CD14-positive monocyte (primary cell): ENCODE data around the gene TAF5L. TPM values are rescaled to one million over a fixed set of nuclear protein-coding genes. Genes with fewer than 3 reads are reported as not detected.

ENCODE experiments used
- DNase-seq, 3 donors: peaks; one replicate each; pipeline ENCODE4 v3.0.0-alpha.2; 2011 to 2022
- H2AFZ ChIP-seq: 2 replicates; pipeline ENCODE4 v1.6.0; 2012; ENCODE audit warnings: mild to moderate bottlenecking, low read depth, low read length, inconsistent platforms; ENCODE audit not compliant: insufficient read depth, poor library complexity, severe bottlenecking
- H3K27ac ChIP-seq, 2 donors: 1 replicate in 1 of 2; 2 replicates in 1 of 2; pipeline ENCODE4 v1.5.1; 2012 to 2013; ENCODE audit warnings: low read length in 2 of 2, control low read depth in 1 of 2, inconsistent platforms in 1 of 2, low read depth in 1 of 2, mild to moderate bottlenecking in 1 of 2
- H3K27me3 ChIP-seq, 2 donors: one replicate each; pipeline versions ENCODE4 v1.6.0 to v1.6.1; 2011 to 2013; ENCODE audit warnings: low read length in 2 of 2; ENCODE audit not compliant: control insufficient read depth in 2 of 2, insufficient read depth in 2 of 2
- H3K36me3 ChIP-seq, 2 donors: replicated peaks in 1 of 2; 1 replicate in 1 of 2; 2 replicates in 1 of 2; pipeline versions ENCODE4 v1.5.1 to v1.6.1; 2012 to 2013; ENCODE audit warnings: low read length in 2 of 2, control low read depth in 1 of 2, inconsistent platforms in 1 of 2, mild to moderate bottlenecking in 1 of 2; ENCODE audit not compliant: insufficient read depth in 2 of 2, control insufficient read depth in 1 of 2
- H3K4me1 ChIP-seq, 2 donors: 1 replicate in 1 of 2; 2 replicates in 1 of 2; pipeline versions ENCODE4 v1.5.1 to v1.6.1; 2012 to 2013; ENCODE audit warnings: low read length in 2 of 2, control low read depth in 1 of 2, inconsistent platforms in 1 of 2, mild to moderate bottlenecking in 1 of 2, moderate library complexity in 1 of 2; ENCODE audit not compliant: insufficient read depth in 2 of 2, control insufficient read depth in 1 of 2
- H3K4me2 ChIP-seq: replicated peaks from 2 replicates; pipeline ENCODE3; 2012; ENCODE audit warnings: low read length, moderate library complexity, mild to moderate bottlenecking; ENCODE audit not compliant: poor library complexity, severe bottlenecking; ENCODE audit errors: extremely low read depth
- H3K4me3 ChIP-seq, 3 experiments: fragments of 200-600 bp in 1 of 3; sonication (generic) in 1 of 3; replicated peaks in 1 of 3; 1 replicate in 2 of 3; 2 replicates in 1 of 3; pipeline ENCODE4 v1.5.1; 2011 to 2013; ENCODE audit warnings: low read length in 3 of 3, mild to moderate bottlenecking in 3 of 3, control low read depth in 2 of 3, low read depth in 2 of 3, inconsistent platforms in 1 of 3, moderate library complexity in 1 of 3
- H3K79me2 ChIP-seq: 2 replicates; pipeline ENCODE4 v1.6.0; 2012; ENCODE audit warnings: mild to moderate bottlenecking, control low read depth, inconsistent platforms, low read length, moderate library complexity; ENCODE audit not compliant: insufficient read depth
- H3K9ac ChIP-seq: 2 replicates; pipeline ENCODE4 v1.6.0; 2017; ENCODE audit warnings: low read length, mild to moderate bottlenecking; ENCODE audit not compliant: insufficient read depth, poor library complexity, severe bottlenecking
- H3K9me3 ChIP-seq, 2 donors: replicated peaks in 1 of 2; 1 replicate in 1 of 2; 2 replicates in 1 of 2; pipeline versions ENCODE4 v1.5.1 to v1.6.1; 2012 to 2013; ENCODE audit warnings: low read length in 2 of 2, control low read depth in 1 of 2; ENCODE audit not compliant: control insufficient read depth in 1 of 2, insufficient read depth in 1 of 2
- H4K20me1 ChIP-seq: 2 replicates; pipeline ENCODE4 v1.6.0; 2012; ENCODE audit warnings: mild to moderate bottlenecking, low read length, control low read depth, moderate library complexity; ENCODE audit not compliant: insufficient read depth
- H3K27ac Mint-ChIP-seq, 7 donors: one replicate each; pipeline ENCODE4 v1.8.0; 2020; ENCODE audit warnings: mild to moderate bottlenecking in 7 of 7, mixed read lengths in 7 of 7, moderate library complexity in 6 of 7, inconsistent platforms in 2 of 7
- H3K27me3 Mint-ChIP-seq, 3 donors: one replicate each; pipeline ENCODE4 v1.8.0; 2021 to 2022; ENCODE audit warnings: low read depth in 3 of 3, mild to moderate bottlenecking in 3 of 3, mixed read lengths in 3 of 3, moderate library complexity in 3 of 3, inconsistent platforms in 1 of 3
- H3K36me3 Mint-ChIP-seq, 2 donors: one replicate each; pipeline ENCODE4 v1.8.0; 2020; ENCODE audit warnings: mixed read lengths in 2 of 2, inconsistent platforms in 1 of 2, mild to moderate bottlenecking in 1 of 2
- H3K4me1 Mint-ChIP-seq: one replicate; pipeline ENCODE4 v1.8.0; 2020; ENCODE audit warnings: mild to moderate bottlenecking, mixed read lengths
- H3K4me3 Mint-ChIP-seq, 2 donors: one replicate each; pipeline ENCODE4 v1.8.0; 2020; ENCODE audit warnings: mild to moderate bottlenecking in 2 of 2, mixed read lengths in 2 of 2, moderate library complexity in 1 of 2
- H3K9me3 Mint-ChIP-seq, 7 donors: one replicate each; pipeline ENCODE4 v1.8.0; 2020 to 2022; ENCODE audit warnings: mixed read lengths in 7 of 7, mild to moderate bottlenecking in 6 of 7, moderate library complexity in 6 of 7, inconsistent platforms in 2 of 7
- WGBS: methylation state at CpG from one replicate; pipeline ENCODE4 v1.1.5; 2013; ENCODE audit warnings: missing lambda C conversion rate; ENCODE audit not compliant: insufficient coverage; 5-methylcytosine and 5-hydroxymethylcytosine counted together
- intact Hi-C, 2 donors: fragments of 100-400 bp; cut with micrococcal nuclease; formaldehyde crosslinking; loops; one replicate each; pipeline versions ENCODE4 v1.15.0 to v1.15.1; 2023
- polyA minus RNA-seq: library from RNA; depleted of rRNA, polyadenylated mRNA; stranded (reverse); fragments of >200 nt; gene quantifications from 2 replicates; pipeline ENCODE4 v1.2.3, GENCODE V29; 2012
- polyA plus RNA-seq, 3 donors: library from polyadenylated mRNA; depleted of rRNA in 1 of 3; unstranded in 2 of 3; stranded (reverse) in 1 of 3; fragments of 300-500 nt in 2 of 3; fragments of >200 nt in 1 of 3; fragmentation: Illumina TruSeq in 2 of 3; gene quantifications; 1 replicate in 2 of 3; 2 replicates in 1 of 3; pipeline ENCODE4 v1.2.3, GENCODE V29; 2012 to 2021
- total RNA-seq, 12 experiments: library from RNA in 1 of 12; stranded (reverse) in 1 of 12; fragments of 120-200 nt in 1 of 12; gene quantifications; one replicate each; pipeline ENCODE4 v1.2.4 and lab custom pipeline; 2013 to 2026; ENCODE audit warnings: mixed read lengths in 6 of 12, inconsistent platforms in 1 of 12
- TF ChIP-seq, protein P1 (sequence below): fragments of 200-600 bp; IDR thresholded peaks from one replicate; pipeline ENCODE4 v1.8.0; 2022; ENCODE audit warnings: antibody characterized with exemption, mild to moderate bottlenecking

Gene TAF5L
- 18.2 TPM for total RNA-seq (2013)
- polyA plus RNA-seq, result 10 to 100 TPM in 1 of 3 donors, 1 to 10 TPM in 2; 3.8 to 15.4 (median 4.9) TPM
- polyA minus RNA-seq, result 14.3 and 19.0 TPM in 2 replicates
- total RNA-seq (lab: John Stamatoyannopoulos, UW), result 13.2 to 43.5 (median 25.0) reads per million in 11 experiments

DNA sequence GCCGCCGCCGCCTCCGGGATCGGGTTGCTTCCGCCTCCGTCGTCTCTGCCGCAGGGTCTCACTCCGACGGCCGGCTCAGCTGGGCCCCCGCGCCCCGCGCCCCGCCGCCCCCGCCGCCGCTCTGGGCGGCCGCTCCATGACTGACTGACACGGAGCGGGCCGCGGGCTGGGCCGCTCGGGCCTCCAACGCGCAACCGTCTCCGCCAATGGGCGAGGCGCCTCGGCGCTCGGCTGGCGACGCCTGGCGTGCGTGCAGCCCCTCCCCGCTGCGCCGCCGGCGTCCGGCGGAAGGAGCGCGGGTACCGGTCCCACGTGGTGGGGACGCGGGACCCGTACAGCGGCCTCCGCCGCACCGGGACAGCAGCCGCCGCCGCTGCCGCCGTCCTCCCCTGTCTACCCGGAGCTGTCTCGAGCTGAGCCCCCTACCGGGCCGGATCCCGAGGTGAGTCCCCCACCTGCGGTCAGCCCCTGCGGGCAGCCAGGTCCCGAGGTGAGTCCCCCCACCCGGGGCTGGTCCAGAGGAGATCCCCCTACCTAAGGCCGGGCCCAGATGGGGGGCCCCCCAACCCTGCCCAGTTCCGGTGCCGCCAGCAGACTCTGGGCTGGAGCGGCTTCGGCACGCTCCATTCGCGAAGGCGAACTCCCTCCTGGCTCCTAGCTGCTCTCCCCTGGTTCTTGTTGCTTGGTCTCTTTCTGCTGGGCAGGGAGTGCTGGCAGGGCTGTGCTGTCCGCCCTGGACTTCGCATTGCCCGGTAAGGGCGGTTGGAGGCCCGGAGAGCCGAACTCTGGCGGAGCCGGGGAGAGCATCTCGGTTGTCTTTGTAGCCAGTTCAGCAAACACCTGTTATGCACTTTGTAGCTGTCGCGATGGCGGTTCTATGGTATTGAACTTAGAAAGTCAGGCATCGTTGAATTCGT lies at the start of gene TAF5L, which contains the start of gene URB2:
TSS of gene TAF5L (minus strand) at position 208 of the 917 bp plus-strand sequence. CDS start 11,640 bp downstream, outside the sequence.
TSS of gene URB2 (plus strand) at position 333 of the 917 bp plus-strand sequence. CDS start 1,387 bp downstream, outside the sequence.
- Histone ChIP-seq H3K79me2 (peaks cover 82% of the 10 kb centered on the region), H3K9me3 (no peaks in the 10 kb centered on the region), H3K9ac (peak within 1 kb of the TSS; percentile 73), H2AFZ (peak within 1 kb of the TSS; percentile 99), H3K4me3 (peak within 1 kb of the TSS; percentile 83 to 97 (median 89)), H3K27ac (peak within 1 kb of the TSS; percentile 40 to 84), H4K20me1 (peaks cover 45% of the 10 kb centered on the region), H3K4me1 (peaks cover 20 to 30% of the 10 kb centered on the region in 2 donors), H3K4me2 (peak within 1 kb of the TSS; percentile 97), H3K36me3 (peaks cover 0 to 17% of the 10 kb centered on the region in 2 donors), H3K27me3 (no peaks in the 10 kb centered on the region)
- peaks cover 4 to 16% of the 10 kb centered on the region in 2 donors for H3K36me3 Mint-ChIP-seq
- peak; percentile 76 to 86 (median 83) for DNase-seq
- peak within 1 kb of the TSS; percentile 94 to 99 for H3K4me3 Mint-ChIP-seq
- no peaks in the 10 kb centered on the region for H3K27me3 Mint-ChIP-seq
- intact Hi-C loops, result loop anchor here (5.0 to 10.0 kb wide), 3 partner anchors 69 to 1141 kb away; partner anchors contain the start of genes ABCB10 (in 2 of the 2), GALNT2 (in 2 of the 2) and RNF187 (in 1 of the 2)
- TF ChIP-seq, protein P1, sequence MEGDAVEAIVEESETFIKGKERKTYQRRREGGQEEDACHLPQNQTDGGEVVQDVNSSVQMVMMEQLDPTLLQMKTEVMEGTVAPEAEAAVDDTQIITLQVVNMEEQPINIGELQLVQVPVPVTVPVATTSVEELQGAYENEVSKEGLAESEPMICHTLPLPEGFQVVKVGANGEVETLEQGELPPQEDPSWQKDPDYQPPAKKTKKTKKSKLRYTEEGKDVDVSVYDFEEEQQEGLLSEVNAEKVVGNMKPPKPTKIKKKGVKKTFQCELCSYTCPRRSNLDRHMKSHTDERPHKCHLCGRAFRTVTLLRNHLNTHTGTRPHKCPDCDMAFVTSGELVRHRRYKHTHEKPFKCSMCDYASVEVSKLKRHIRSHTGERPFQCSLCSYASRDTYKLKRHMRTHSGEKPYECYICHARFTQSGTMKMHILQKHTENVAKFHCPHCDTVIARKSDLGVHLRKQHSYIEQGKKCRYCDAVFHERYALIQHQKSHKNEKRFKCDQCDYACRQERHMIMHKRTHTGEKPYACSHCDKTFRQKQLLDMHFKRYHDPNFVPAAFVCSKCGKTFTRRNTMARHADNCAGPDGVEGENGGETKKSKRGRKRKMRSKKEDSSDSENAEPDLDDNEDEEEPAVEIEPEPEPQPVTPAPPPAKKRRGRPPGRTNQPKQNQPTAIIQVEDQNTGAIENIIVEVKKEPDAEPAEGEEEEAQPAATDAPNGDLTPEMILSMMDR, result no peak
- peak within 1 kb of the TSS; percentile 73 to 93 (median 91) for H3K27ac Mint-ChIP-seq
- H3K9me3 Mint-ChIP-seq, result no peaks in the 10 kb centered on the region
- under 1% methylated on average over 93 of the region's 97 CpGs for WGBS
- H3K4me1 Mint-ChIP-seq, result peaks cover 39% of the 10 kb centered on the region

DNA sequence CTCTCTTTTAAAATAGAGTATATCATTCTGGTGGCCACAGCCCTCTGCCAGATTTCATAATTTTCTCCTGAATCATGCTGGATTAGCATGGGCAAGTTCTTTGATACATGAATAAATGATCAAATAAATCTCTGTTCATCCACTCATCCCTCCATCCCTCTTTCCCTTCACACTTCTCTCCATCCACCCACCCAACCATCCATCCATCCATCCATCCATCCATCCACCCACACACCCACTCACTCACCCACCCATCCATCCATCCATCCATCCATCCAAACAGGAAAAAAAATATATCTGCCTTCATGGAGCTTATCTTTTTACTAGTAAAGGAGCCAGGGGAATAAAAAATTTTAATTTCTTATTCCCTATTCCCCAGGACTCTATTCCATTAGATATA lies 49.5 kb upstream of the TAF5L start:
- Histone ChIP-seq H4K20me1 (no peaks in the 10 kb centered on the region), H3K36me3 (no peaks in the 10 kb centered on the region), H3K4me1 (no peaks in the 10 kb centered on the region), H3K79me2 (no peaks in the 10 kb centered on the region), H3K27me3 (no peaks in the 10 kb centered on the region), H3K4me3 (no peak overlapping the region), H3K4me2 (no peak overlapping the region), H2AFZ (no peak overlapping the region), H3K9me3 (no peaks in the 10 kb centered on the region), H3K27ac (no peak overlapping the region), H3K9ac (no peak overlapping the region)
- TF ChIP-seq, protein P1, result no peak
- Mint-ChIP-seq H3K36me3 (no peaks in the 10 kb centered on the region), H3K4me3 (no peak overlapping the region), H3K9me3 (peaks cover 0 to 3% (median 0%) of the 10 kb centered on the region in 7 donors), H3K27me3 (peaks cover 2% of the 10 kb centered on the region in 3 donors), H3K4me1 (no peaks in the 10 kb centered on the region), H3K27ac (peak overlapping the region in 1 of 7 donors; percentile 36)
- intact Hi-C loops, result no loop called here
- no peak for DNase-seq
